NCI-H2029 (cell line): ENCODE measurements around the gene PTPRA.

Experiments used
- DNase-seq: peaks from one replicate; lab custom pipeline; 2025; lab: John Stamatoyannopoulos, UW

PTPRA gene

GRCh38 chr20:2858591-2858990 lies 14.7 kb upstream of the PTPRA start:
- no peak for DNase-seq

GRCh38 chr20:2859330-2860121 lies 13.8 kb upstream of the PTPRA start:
- DNase-seq = peak; percentile 7

- no peak for DNase-seq
Observed at GRCh38 chr20:2864626-2865025, 8.7 kb upstream of the PTPRA start.

GRCh38 chr20:2865101-2865500 lies 8.2 kb upstream of the PTPRA start:
- DNase-seq = no peak

- DNase-seq = no peak
Observed at GRCh38 chr20:2865630-2866029, 7.7 kb upstream of the PTPRA start.

- DNase-seq = no peak
Observed at GRCh38 chr20:2866236-2866635, 7.0 kb upstream of the PTPRA start.

- DNase-seq = no peak
Observed at GRCh38 chr20:2867081-2867864, 6.0 kb upstream of the PTPRA start.

- no peak for DNase-seq
Observed at GRCh38 chr20:2869381-2869780, 3.9 kb upstream of the PTPRA start.

- DNase-seq = no peak
Observed at GRCh38 chr20:2871111-2871465, 2.2 kb upstream of the PTPRA start.

GRCh38 chr20:2871661-2872458 lies 1.4 kb upstream of the PTPRA start:
- DNase-seq = no peak

- peak; percentile 22 for DNase-seq
Observed at GRCh38 chr20:2872459-2873009, 747 bp upstream of the PTPRA start.

GRCh38 chr20:2873747-2874041 lies 413 bp downstream of the PTPRA start:
- DNase-seq = no peak

GRCh38 chr20:2874456-2874855 lies 1.2 kb downstream of the PTPRA start:
- no peak for DNase-seq

- DNase-seq = no peak
Observed at GRCh38 chr20:2875690-2876203, 2.5 kb downstream of the PTPRA start.

GRCh38 chr20:2878515-2878914 lies 5.2 kb downstream of the PTPRA start:
- no peak for DNase-seq

- DNase-seq = no peak
Observed at GRCh38 chr20:2879146-2879545, 5.9 kb downstream of the PTPRA start.

GRCh38 chr20:2880650-2881049 lies 7.4 kb downstream of the PTPRA start:
- DNase-seq = no peak

- no peak for DNase-seq
Observed at GRCh38 chr20:2883726-2884637, 10.7 kb downstream of the PTPRA start.

GRCh38 chr20:2887715-2888114 lies 14.4 kb downstream of the PTPRA start:
- no peak for DNase-seq

- DNase-seq = no peak
Observed at GRCh38 chr20:2888224-2888955, 15.1 kb downstream of the PTPRA start.

- DNase-seq = no peak
Observed at GRCh38 chr20:2889209-2889608, 15.9 kb downstream of the PTPRA start.
